Measurements from ENCODE around the gene OOSP4B.
"Not testable (repeated sequence)": the region's sequence is repeated elsewhere in the genome, so short reads cannot be mapped to it uniquely, and the experiment has no call there.

GRCh38 chr11:60071644-60072043 is 54.7 kb downstream of the OOSP4B start:
- not testable (repeated sequence) for TF ChIP-seq CTCF (IDR thresholded peaks at IDR 0.05 in 4 of 5, conservative IDR thresholded peaks at IDR 0.05 in 1 of 5); POLR2A (IDR thresholded peaks at IDR 0.05)
